Stimulated activated CD4-positive, alpha-beta T cell treated with anti-CD3 and anti-CD28 coated beads, TNF-alpha, amount 100 ng/mL, for 24 hours (primary cell): ENCODE data around the gene CYP2C9.

Source experiments
- DNase-seq, 3 experiments: peaks; one replicate each; pipeline ENCODE4 v3.0.0-alpha.2; 2020; ENCODE audit warnings: low read depth in 3 of 3

Gene CYP2C9

DNA sequence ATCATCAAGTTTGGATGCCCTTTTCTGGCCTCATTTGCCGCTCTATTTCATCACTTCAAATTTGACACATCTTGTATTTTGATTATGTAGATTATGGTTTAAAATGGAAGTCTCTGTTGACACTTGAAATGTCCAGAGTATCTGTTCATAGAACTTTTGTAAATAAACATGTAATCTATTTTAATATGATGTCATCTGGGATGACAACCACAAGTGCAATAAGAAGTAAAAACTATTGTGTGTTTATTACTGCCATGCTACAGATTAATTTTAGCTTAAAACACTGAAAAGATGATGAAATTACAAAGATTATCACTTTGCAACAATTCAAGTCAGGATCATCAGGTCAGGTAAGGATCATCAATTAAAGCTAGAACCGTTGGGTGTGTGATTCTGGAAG is 100.8 kb downstream of the CYP2C9 start:
- DNase-seq: no peak
